HEK293T (cell line): ENCODE results near the gene RNF144A.

Experiments used
- CTCF ChIA-PET: fragments of 350-600 bp; formaldehyde crosslinking; extraction: SDS; loops from one replicate; lab custom pipeline; 2021; ENCODE audit warnings: antibody characterized with exemption, inconsistent platforms; lab: Yijun Ruan, JAX
- POLR2A ChIA-PET: fragments of 350-600 bp; formaldehyde crosslinking; extraction: SDS; loops from one replicate; lab custom pipeline; 2020; ENCODE audit warnings: antibody characterized with exemption, inconsistent platforms; lab: Yijun Ruan, JAX
- DNase-seq: peaks from one replicate; pipeline ENCODE4 v3.0.0; 2012; ENCODE audit warnings: mixed read lengths; ENCODE audit errors: extremely low spot score
- ARNT ChIP-seq: fragments of 450-650 bp; IDR thresholded peaks from 2 replicates; pipeline ENCODE4 v1.6.1; 2017; ENCODE audit warnings: mild to moderate bottlenecking
- BHLHE40 ChIP-seq: fragments of 450-650 bp; IDR thresholded peaks from 2 replicates; pipeline ENCODE4 v1.6.1; 2016; ENCODE audit warnings: mild to moderate bottlenecking, moderate library complexity, borderline replicate concordance
- CTBP1 ChIP-seq: fragments of 450-650 bp; IDR thresholded peaks from 2 replicates; pipeline ENCODE4 v1.6.1; 2016; ENCODE audit warnings: borderline replicate concordance
- ELF4 ChIP-seq: fragments of 450-650 bp; IDR thresholded peaks from 2 replicates; pipeline ENCODE4 v1.6.1; 2017; ENCODE audit warnings: antibody characterized with exemption
- FOXA1 ChIP-seq: fragments of 450-650 bp; IDR thresholded peaks from 2 replicates; pipeline ENCODE4 v1.6.1; 2016; ENCODE audit warnings: mild to moderate bottlenecking
- FOXK2 ChIP-seq: fragments of 450-650 bp; IDR thresholded peaks from 2 replicates; pipeline ENCODE4 v1.6.1; 2016; ENCODE audit warnings: mild to moderate bottlenecking
- FOXM1 ChIP-seq: fragments of 450-650 bp; IDR thresholded peaks from 2 replicates; pipeline ENCODE4 v1.6.1; 2017; ENCODE audit warnings: mild to moderate bottlenecking, borderline replicate concordance
- HDGF ChIP-seq: fragments of 450-650 bp; IDR thresholded peaks from 2 replicates; pipeline ENCODE4 v1.6.1; 2017; ENCODE audit warnings: antibody characterized with exemption, borderline replicate concordance
- L3MBTL2 ChIP-seq: fragments of 450-650 bp; conservative IDR thresholded peaks from 2 replicates; pipeline ENCODE4 v1.6.1; 2016; ENCODE audit warnings: mild to moderate bottlenecking
- LEF1 ChIP-seq: fragments of 450-650 bp; IDR thresholded peaks from 2 replicates; pipeline ENCODE4 v1.6.1; 2017; ENCODE audit warnings: mild to moderate bottlenecking, borderline replicate concordance
- NFRKB ChIP-seq: fragments of 450-650 bp; IDR thresholded peaks from 2 replicates; pipeline ENCODE4 v1.6.1; 2016; ENCODE audit warnings: mild to moderate bottlenecking, moderate library complexity
- SP1 ChIP-seq: fragments of 450-650 bp; IDR thresholded peaks from 2 replicates; pipeline ENCODE4 v1.6.1; 2017
- SUZ12 ChIP-seq: fragments of 450-650 bp; IDR thresholded peaks from 2 replicates; pipeline ENCODE4 v1.6.1; 2016; ENCODE audit warnings: mild to moderate bottlenecking
- TARDBP ChIP-seq: fragments of 450-650 bp; IDR thresholded peaks from 2 replicates; pipeline ENCODE4 v1.6.1; 2016
- ZNF384 ChIP-seq: fragments of 450-650 bp; IDR thresholded peaks from 2 replicates; pipeline ENCODE4 v1.6.1; 2016
- TF ChIP-seq, protein P1 (sequence below): fragments of 450-650 bp; IDR thresholded peaks from 2 replicates; pipeline ENCODE4 v1.6.1; 2016

The RNF144A gene

DNA sequence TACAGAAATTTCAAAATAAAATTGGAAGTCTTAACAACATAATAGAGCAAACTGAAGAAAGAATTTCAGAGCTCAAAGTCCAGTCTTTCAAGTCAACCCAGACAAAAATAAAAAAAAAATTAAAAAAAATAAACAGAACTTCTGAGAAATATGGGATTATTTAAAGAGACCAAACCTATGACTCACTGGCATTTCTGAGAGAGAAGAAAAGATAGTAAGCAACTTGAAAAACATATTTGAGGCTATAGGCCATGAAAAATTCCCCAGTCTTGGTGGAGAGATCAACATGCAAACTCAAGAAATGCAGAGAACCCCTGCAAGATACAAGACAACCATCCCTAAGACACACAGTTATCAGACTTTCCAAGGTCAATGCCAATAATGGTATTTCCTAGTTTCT lies 167.4 kb downstream of the RNF144A start:
- no peak for DNase-seq
- ChIA-PET POLR2A (no interaction called here), CTCF (interaction anchor here (1.1 kb wide), 1 partner anchor 13 kb away, joined by 3 read pairs; no protein-coding TSS in a partner anchor)
- TF ChIP-seq FOXA1 (no peak), HDGF (no peak), CTBP1 (no peak), ARNT (no peak), ELF4 (no peak), NFRKB (no peak), L3MBTL2 (no peak), FOXK2 (no peak), FOXM1 (no peak), SUZ12 (no peak), BHLHE40 (no peak), LEF1 (no peak), SP1 (no peak), TARDBP (no peak), ZNF384 (no peak)
- TF ChIP-seq, protein P1, sequence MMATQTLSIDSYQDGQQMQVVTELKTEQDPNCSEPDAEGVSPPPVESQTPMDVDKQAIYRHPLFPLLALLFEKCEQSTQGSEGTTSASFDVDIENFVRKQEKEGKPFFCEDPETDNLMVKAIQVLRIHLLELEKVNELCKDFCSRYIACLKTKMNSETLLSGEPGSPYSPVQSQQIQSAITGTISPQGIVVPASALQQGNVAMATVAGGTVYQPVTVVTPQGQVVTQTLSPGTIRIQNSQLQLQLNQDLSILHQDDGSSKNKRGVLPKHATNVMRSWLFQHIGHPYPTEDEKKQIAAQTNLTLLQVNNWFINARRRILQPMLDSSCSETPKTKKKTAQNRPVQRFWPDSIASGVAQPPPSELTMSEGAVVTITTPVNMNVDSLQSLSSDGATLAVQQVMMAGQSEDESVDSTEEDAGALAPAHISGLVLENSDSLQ = no peak

DNA sequence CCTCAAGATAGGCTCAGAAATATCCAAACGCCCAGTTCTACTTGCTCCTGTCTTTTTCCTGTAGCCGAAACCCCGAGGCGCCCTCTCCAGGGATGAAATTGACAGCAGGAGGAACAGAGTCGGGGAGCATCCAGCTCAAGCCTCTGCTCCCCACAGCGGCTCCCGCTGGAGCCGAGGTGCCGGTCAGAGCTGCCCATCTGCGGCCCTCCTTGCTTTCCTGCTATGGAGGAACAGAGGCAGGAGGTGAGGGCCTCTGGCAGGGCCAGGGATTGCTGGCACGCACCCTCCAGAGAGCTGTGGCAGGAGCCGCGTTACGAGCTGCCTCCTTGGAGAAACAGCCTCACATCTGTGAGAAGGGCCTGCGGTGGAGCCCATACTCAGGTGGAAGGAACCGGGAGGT lies 172.1 kb downstream of the RNF144A start:
- CTCF ChIA-PET = no interaction called here
- no peak for DNase-seq

DNA sequence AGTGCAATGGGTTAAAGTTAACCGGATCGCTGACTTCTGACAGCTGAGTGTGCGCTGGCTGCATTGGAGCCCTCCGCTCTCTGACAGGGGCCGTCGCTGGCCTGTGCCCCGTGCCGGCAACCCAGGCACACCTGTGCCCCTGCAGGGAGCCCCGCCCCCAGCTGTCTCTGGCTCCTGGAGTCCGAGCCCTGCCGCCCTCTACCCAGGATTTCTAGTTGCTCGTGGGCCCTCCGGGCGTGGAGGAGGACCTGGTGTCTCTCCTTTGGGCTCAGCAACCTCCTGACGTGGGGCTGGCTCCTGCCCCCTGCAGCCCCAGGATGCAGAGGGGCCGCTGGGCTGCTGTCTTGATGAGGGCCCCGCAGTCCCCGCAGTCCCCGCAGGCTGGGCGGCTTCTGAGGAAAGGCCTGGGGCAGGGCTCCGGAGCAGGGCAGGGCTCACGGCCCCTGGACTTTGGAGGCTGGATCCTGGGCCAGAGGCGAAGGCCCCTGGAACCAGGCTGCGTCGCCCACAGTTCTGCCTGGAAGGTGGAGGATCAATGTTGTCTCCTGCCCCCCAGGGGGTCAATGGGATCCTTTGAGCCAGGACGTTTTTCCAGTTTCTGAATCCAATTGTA lies 172.8 kb downstream of the RNF144A start:
- CTCF ChIA-PET = no interaction called here
- no peak for DNase-seq
- POLR2A ChIA-PET = no interaction called here
- TF ChIP-seq SP1 (no peak), LEF1 (no peak), SUZ12 (no peak), FOXA1 (no peak), FOXK2 (no peak), ZNF384 (no peak), ELF4 (no peak), FOXM1 (no peak)

More for the DNA sequence above, 172.1 kb downstream of the RNF144A start:
- TF ChIP-seq ZNF384 (no peak), SP1 (no peak), FOXA1 (no peak), BHLHE40 (no peak), TARDBP (no peak), ELF4 (no peak), ARNT (no peak), NFRKB (no peak), LEF1 (no peak), FOXM1 (no peak)
- TF ChIP-seq, protein P1 = no peak
- POLR2A ChIA-PET = no interaction called here

DNA sequence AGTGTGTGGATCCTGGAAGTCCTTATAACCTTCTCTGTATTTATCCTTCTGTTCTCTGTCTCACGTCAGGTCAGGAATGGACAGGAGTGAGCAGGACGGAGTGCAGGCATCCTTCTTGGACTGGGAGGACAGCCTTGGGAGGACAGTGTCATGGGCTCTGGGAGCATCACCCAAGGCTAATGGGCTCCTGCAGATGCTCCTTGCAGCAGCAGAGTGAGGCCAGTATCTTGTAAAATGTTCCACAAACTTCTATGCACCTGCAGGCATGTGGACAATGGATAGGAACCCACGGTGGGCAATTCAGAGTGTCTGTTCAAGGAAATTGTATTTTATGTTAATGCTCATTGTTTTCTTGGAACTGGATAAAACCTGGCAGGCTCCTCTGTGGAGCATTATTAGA lies 176.2 kb downstream of the RNF144A start:
- CTCF ChIA-PET = no interaction called here

More for the DNA sequence above, 176.2 kb downstream of the RNF144A start:
- POLR2A ChIA-PET = no interaction called here
- TF ChIP-seq SP1 = no peak
- DNase-seq = no peak
